DOHH2 (cell line): Measurements from ENCODE around the gene NR3C2.

Experiments used
- EZH2phosphoT487 ChIP-seq: fragments of 200-600 bp; sonication (generic); IDR thresholded peaks from 2 replicates; pipeline ENCODE4 v1.6.1; 2017; ENCODE audit warnings: borderline replicate concordance, mild to moderate bottlenecking, antibody characterized with exemption, low read length, moderate library complexity, mixed read lengths
- TF ChIP-seq, protein P1 (sequence below): fragments of 200-600 bp; sonication (generic); IDR thresholded peaks from one replicate; pipeline ENCODE4 v1.5.1; 2014; ENCODE audit warnings: antibody characterized with exemption, mild to moderate bottlenecking, low read depth, low read length; ENCODE audit not compliant: poor library complexity, severe bottlenecking

DNA sequence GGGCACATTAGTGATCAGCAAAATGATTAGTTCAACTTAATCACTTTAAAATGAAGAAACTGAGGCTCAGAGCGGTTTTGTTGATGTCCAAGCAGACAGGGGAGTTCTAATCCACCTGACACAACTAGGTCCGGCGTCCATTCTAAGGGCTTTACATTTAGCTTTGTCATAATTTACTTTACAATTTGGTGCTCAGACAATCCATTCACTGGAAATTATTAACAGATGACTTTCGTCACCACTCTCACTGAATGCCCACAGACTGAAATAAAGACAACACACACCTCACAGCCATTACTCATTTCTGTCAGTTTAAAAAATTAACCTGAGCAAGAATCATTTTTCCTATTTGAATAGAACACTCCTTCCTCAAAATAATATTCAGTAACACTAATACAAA, 10.8 kb downstream of the NR3C2 start:
- TF ChIP-seq, protein P1, sequence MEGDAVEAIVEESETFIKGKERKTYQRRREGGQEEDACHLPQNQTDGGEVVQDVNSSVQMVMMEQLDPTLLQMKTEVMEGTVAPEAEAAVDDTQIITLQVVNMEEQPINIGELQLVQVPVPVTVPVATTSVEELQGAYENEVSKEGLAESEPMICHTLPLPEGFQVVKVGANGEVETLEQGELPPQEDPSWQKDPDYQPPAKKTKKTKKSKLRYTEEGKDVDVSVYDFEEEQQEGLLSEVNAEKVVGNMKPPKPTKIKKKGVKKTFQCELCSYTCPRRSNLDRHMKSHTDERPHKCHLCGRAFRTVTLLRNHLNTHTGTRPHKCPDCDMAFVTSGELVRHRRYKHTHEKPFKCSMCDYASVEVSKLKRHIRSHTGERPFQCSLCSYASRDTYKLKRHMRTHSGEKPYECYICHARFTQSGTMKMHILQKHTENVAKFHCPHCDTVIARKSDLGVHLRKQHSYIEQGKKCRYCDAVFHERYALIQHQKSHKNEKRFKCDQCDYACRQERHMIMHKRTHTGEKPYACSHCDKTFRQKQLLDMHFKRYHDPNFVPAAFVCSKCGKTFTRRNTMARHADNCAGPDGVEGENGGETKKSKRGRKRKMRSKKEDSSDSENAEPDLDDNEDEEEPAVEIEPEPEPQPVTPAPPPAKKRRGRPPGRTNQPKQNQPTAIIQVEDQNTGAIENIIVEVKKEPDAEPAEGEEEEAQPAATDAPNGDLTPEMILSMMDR = no peak
- TF ChIP-seq EZH2phosphoT487 = no peak
